ENCODE results near the gene TMEM147.

TMEM147 gene

GRCh38 chr19:35521124-35521743 lies 24.2 kb upstream of the TMEM147 start:
- no peak for DNase-seq

- DNase-seq = no peak
Measured at GRCh38 chr19:35522745-35523327, 22.6 kb upstream of the TMEM147 start.

GRCh38 chr19:35524181-35524837 lies 21.1 kb upstream of the TMEM147 start:
- DNase-seq = no peak

- no peak for DNase-seq
Measured at GRCh38 chr19:35525873-35526272, 19.6 kb upstream of the TMEM147 start.

- no peak for DNase-seq
Measured at GRCh38 chr19:35528218-35529038, 17.0 kb upstream of the TMEM147 start, which contains the start of gene SBSN. SBSN (minus strand) TSS chr19:35528311; CDS start chr19:35528281, 30 bp downstream.

- no peak for DNase-seq
Measured at GRCh38 chr19:35529241-35530218, 15.9 kb upstream of the TMEM147 start.

- no peak for DNase-seq
Measured at GRCh38 chr19:35531291-35531690, 14.1 kb upstream of the TMEM147 start.

- DNase-seq = no peak
Measured at GRCh38 chr19:35533201-35533821, 12.1 kb upstream of the TMEM147 start, which contains the start of gene GAPDHS. GAPDHS (plus strand) TSS chr19:35533456; CDS start chr19:35533528, 72 bp downstream.

- no peak for DNase-seq
Measured at GRCh38 chr19:35533822-35534392, 11.5 kb upstream of the TMEM147 start.

GRCh38 chr19:35534803-35535480 lies 10.5 kb upstream of the TMEM147 start:
- DNase-seq = no peak

GRCh38 chr19:35539314-35539713 lies 6.1 kb upstream of the TMEM147 start:
- no peak for DNase-seq

- DNase-seq = no peak
Measured at GRCh38 chr19:35539850-35540249, 5.6 kb upstream of the TMEM147 start.

GRCh38 chr19:35540356-35540927 lies 5.0 kb upstream of the TMEM147 start:
- DNase-seq = no peak

GRCh38 chr19:35542209-35542608 lies 3.2 kb upstream of the TMEM147 start:
- DNase-seq = no peak

- no peak for DNase-seq
Measured at GRCh38 chr19:35543280-35544109, 1.9 kb upstream of the TMEM147 start.

GRCh38 chr19:35544110-35544802 lies 1.2 kb upstream of the TMEM147 start:
- no peak for DNase-seq

- DNase-seq = peak in 1 of 2 experiments; percentile 23
Measured at GRCh38 chr19:35545855-35546381, 492 bp downstream of the TMEM147 start.

- no peak for DNase-seq
Measured at GRCh38 chr19:35546532-35546931, 1.1 kb downstream of the TMEM147 start.
